Endothelial cell of umbilical vein (primary cell): ENCODE results near the gene PSG5.
"Not testable (repeated sequence)": the region's sequence is repeated elsewhere in the genome, so short reads cannot be mapped to it uniquely, and the experiment has no call there.

ENCODE experiments used
- EZH2 ChIP-seq: IDR thresholded peaks from 2 replicates; pipeline ENCODE4 v1.6.1; 2012; ENCODE audit warnings: borderline replicate concordance, low read depth, mild to moderate bottlenecking, moderate library complexity, low read length, inconsistent platforms; ENCODE audit not compliant: severe bottlenecking
- MAX ChIP-seq: IDR thresholded peaks from 2 replicates; pipeline ENCODE4 v1.6.1; 2011; ENCODE audit not compliant: insufficient read depth, insufficient read length
- POLR2A ChIP-seq: IDR thresholded peaks from 2 replicates; pipeline ENCODE4 v1.6.1; 2012; ENCODE audit warnings: low read depth, mild to moderate bottlenecking, control low read depth, low read length
- POLR2AphosphoS5 ChIP-seq: IDR thresholded peaks from 2 replicates; pipeline ENCODE4 v1.6.1; 2012; ENCODE audit warnings: low read depth, mild to moderate bottlenecking, control low read depth, low read length, moderate library complexity; ENCODE audit not compliant: insufficient read depth
- TF ChIP-seq, protein P1 (sequence below), 2 donors: IDR thresholded peaks; 1 replicate in 1 of 2; 2 replicates in 1 of 2; pipeline ENCODE4 v1.5.1; 2011; ENCODE audit warnings: low read length in 2 of 2, mild to moderate bottlenecking in 2 of 2, moderate library complexity in 2 of 2, control low read depth in 1 of 2, inconsistent platforms in 1 of 2, low read depth in 1 of 2; ENCODE audit not compliant: insufficient read depth in 1 of 2; ENCODE audit errors: extremely low read depth in 1 of 2

- not testable (repeated sequence) for TF ChIP-seq POLR2AphosphoS5, POLR2A, EZH2, MAX
- TF ChIP-seq, protein P1, sequence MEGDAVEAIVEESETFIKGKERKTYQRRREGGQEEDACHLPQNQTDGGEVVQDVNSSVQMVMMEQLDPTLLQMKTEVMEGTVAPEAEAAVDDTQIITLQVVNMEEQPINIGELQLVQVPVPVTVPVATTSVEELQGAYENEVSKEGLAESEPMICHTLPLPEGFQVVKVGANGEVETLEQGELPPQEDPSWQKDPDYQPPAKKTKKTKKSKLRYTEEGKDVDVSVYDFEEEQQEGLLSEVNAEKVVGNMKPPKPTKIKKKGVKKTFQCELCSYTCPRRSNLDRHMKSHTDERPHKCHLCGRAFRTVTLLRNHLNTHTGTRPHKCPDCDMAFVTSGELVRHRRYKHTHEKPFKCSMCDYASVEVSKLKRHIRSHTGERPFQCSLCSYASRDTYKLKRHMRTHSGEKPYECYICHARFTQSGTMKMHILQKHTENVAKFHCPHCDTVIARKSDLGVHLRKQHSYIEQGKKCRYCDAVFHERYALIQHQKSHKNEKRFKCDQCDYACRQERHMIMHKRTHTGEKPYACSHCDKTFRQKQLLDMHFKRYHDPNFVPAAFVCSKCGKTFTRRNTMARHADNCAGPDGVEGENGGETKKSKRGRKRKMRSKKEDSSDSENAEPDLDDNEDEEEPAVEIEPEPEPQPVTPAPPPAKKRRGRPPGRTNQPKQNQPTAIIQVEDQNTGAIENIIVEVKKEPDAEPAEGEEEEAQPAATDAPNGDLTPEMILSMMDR (IDR thresholded peaks at IDR 0.05; ENCODE audit: extremely low read depth in 1 of 2, insufficient read depth in 1 of 2, low read depth in 1 of 2, low read length in 2 of 2), result not testable (repeated sequence)
These were observed 35.6 kb upstream of the PSG5 start for GRCh38 chr19:43221891-43222290.
